HG03342 (cell line): Measurements from ENCODE around the gene PTPRQ.
A peak's percentile ranks its signal among the peaks of the same experiment; 100 is the strongest.
"Not testable (repeated sequence)": the region's sequence is repeated elsewhere in the genome, so short reads cannot be mapped to it uniquely, and the experiment has no call there.

Source experiments
- ATAC-seq: cut with Tn5 transposase; IDR thresholded peaks from one replicate; pipeline ENCODE4 v1.9.1; 2021; ENCODE audit warnings: mild to moderate bottlenecking, moderate library complexity; ENCODE audit not compliant: unreplicated experiment

The PTPRQ gene

DNA sequence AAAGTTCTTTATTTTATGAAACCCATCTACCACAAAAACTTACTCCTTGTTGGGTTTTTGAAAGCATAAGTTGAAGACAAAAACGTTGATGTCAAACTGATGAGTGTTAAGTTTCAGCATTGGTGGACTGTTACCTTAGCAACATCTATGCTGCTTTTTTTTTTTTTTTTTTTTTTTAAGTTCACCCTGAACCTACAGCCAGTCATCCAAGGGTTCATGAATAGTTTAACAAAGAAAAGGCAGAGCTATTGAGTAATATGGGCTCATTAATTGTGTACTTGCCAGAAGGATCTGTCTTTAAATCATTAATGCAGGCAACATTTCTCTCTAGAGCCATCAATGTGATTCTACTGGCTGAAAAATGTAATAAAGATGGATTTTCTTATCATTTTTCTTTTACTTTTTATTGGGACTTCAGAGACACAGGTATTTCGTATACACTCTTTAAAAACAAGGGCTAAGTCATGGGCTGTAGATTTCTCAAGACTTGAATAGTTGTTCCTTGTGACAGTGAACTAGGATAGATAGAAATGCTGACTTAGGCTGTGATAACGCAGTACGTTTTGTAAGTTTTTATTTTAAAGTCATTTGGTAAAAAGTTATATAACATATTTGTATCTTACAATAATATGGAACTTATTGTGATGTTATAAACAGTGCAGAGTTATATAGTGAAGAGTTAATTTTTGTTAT lies at the start of gene PTPRQ:
PTPRQ (plus strand) TSS at position 262 of the 693 bp plus-strand sequence; CDS start at position 373, 111 bp downstream.
- ATAC-seq: no peak

DNA sequence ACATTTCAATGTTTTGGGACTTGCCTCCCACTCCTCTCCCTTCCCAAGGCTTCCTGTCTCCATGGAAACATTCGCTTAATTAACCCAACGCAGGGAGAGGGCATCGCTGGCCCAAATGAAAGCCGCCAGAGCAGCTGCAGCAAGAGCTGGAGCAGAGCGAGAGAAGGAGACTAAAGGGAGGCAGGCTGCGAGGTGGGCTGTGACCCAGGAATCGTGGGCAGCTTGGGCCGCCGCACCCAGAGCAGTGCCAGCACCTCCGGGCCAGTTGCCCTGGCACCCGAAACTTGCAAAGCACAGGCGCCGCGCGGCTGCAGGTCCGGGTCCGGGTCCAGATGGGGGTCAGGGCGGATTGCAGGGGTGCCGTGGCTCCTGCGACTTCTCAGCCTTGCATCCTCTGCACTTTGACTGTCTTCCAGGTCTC lies 43.5 kb upstream of the PTPRQ start:
- no peak for ATAC-seq

DNA sequence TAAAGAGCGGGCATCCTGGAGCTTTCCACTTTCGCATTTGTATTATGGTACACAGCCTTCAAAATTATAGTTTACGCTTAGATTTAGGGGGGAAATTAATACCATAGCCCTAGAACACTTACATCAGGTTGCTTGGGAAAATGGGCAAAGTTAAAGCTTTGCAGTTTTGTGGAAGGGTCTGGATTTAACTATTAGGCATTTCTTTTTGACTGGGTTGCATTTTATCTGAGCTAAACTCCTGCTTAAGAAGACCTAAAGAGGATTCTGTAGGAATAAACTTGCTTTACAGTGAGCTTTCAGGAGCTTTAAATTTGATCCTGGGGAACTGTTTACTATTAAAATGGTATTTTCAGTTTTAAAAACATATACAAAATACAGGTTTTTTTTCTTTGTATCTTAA lies 42.8 kb upstream of the PTPRQ start:
- no peak for ATAC-seq

- ATAC-seq: no peak
Observed at GRCh38 chr12:80404629-80405028, 39.4 kb upstream of the PTPRQ start.

- no peak for ATAC-seq
Observed at GRCh38 chr12:80406253-80406652, 37.8 kb upstream of the PTPRQ start.

DNA sequence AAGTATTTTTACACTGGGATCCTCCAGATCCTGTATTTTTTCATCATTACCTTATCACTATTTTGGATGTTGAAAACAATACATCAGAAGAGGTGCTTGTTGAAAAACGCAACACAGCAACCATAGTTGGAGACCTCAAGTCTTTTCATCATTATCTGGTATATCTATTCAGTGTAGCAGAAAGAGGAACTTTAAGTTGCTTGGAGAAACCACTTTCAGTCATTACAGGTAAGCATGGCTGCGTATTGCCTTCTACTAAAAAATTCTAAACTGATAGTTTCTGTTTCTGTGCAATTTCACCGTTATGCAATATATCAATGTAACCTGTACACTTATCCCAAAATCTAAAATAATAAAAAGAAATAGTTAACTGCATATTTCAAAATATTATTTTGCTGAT lies 32.2 kb upstream of the PTPRQ start:
- peak; percentile 46 for ATAC-seq

DNA sequence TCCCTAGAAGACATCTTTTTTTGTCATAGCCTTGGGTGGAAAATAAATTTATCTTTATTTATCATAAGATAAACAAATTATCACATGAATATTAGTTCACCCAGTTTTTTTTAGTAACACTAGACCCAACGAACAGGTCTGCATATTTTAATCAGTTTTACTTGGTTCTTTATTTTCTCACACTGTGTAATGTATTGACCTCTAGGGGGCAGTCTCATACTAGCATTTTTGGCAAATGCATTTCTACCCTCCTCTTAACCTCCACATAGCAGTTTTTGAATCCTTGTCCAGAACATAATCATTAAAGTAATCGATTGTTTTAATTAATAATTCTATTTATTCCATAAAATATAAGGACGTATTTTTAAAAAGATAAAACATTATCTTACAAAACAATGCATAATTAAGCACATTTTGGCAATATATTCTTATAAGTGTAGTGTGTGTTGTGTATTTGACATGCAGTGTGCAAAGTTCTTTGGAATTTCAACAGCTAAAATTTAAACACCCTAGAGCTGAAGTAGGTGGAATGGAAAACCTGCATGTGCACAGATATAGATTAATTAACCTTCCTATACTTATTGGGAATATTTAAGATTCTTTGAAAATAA lies 31.6 kb upstream of the PTPRQ start:
- peak; percentile 75 for ATAC-seq

DNA sequence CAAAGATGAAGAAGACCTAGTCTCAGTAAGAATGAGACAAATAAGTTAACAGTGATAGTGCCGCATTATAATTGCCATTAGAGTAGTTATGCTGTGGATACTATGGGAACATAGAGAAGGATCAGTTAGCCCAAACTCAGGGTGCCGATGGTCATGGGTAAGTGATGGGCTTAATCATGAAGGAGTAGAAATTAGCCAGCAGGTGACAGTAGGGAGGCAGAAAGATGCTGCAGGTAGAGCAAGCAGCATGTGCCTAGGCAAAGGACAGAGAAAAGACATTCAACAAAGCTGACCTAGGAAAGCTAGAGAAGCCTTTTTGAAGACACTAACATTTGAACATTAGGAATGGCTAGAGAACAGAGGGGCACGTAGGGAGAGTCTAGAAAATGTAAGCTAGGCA lies 30.6 kb upstream of the PTPRQ start:
- ATAC-seq: no peak

GRCh38 chr12:80415466-80415865 lies 28.6 kb upstream of the PTPRQ start:
- ATAC-seq: no peak

- ATAC-seq: no peak
Observed at GRCh38 chr12:80419644-80420043, 24.4 kb upstream of the PTPRQ start.

DNA sequence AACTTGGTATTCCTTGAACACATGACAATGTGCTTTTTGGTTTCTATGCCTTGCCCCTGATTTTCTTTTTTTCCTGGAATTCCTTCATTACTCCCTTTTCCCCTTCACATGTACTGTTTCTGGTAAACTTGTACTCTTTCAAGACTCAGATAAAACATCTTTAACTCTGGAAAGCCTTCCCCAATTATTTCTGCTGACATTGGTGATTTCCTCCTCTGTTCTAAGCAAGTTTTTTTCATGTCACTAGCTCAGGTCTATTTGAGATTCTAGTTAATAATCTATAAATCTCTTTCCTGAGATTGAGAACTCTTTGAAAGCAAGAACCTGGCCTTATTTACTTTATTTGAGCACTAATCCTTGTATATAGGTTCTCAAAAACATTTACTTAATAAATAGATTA lies 24.0 kb upstream of the PTPRQ start:
- no peak for ATAC-seq

- ATAC-seq: no peak
Observed at GRCh38 chr12:80422550-80422949, 21.5 kb upstream of the PTPRQ start.

GRCh38 chr12:80432061-80432460 lies 12.0 kb upstream of the PTPRQ start:
- ATAC-seq: no peak

DNA sequence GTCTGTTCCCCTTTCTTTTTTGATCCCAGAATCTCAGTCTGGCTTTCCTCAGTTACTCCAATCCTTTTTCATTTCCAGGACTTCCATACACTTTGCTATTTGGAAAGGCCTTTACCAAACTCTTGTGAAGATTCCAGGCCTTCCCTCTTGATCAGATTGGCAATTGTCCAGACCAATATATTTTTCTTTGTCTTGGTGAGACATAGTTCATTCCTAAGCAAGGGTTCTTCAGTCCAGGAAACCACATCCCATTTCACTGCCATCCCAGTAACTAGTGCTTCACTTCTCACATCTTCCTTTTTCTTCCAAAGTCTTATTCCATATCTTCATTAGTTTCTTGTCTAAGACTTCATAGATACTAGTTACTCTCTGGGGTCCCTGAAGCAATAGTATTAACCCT lies 2.1 kb upstream of the PTPRQ start:
- no peak for ATAC-seq

DNA sequence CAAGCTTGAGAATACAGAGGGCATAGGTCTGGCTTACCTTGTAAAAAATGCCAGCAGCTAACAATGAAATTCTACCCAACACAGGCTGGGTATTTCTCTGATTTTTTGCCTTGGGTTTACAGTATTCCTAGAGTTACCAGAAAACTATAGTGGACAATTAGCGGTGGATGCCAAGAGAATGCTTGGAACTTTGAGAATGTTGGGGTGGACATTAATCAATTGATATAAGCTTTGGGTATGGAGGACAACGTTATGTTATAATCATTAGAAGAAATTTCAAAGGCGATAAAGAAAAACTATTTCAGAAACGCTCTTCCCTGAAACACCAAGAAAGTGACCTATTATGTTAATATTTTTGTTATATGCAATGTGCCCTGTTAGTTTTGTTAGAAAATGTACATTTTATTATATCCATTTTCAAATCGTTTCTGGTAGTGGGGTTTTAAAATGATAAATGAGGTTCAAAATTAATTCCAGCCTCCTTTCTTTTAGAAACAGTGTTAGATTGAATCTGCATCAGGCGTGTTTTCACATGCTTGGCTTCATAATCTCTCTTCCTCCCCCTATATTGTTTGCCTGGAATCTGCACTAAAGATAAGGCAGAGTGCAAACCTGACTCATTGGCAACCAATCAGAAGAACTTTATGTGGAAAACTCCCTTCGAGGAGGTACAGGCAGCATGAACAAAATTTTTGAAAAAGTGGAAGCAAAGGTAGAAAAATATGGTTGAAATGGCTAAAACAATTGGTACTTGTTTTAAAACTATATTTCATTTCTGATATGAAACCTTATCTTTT lies 1.4 kb upstream of the PTPRQ start:
- ATAC-seq: no peak

- ATAC-seq: no peak
Observed at GRCh38 chr12:80445083-80445793, 1.2 kb downstream of the PTPRQ start.

DNA sequence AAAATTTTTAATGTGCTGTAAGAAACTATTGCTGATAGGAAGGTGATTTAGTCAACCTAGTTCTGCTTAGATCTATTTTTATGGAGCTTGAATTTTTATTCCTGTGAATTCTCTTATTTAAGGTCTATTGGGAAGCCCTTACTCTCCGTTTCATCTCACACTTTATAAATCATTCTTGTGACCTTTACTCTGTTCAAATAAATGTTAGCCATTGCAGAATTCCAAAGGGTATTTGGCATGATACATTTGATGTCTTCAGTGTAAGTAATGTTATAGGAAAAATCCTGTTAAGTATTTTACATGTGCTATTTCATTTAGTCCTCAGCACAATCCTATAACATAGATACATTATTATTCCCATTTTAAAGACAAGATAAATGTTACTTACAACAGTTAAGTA lies 12.5 kb downstream of the PTPRQ start:
- ATAC-seq: no peak

DNA sequence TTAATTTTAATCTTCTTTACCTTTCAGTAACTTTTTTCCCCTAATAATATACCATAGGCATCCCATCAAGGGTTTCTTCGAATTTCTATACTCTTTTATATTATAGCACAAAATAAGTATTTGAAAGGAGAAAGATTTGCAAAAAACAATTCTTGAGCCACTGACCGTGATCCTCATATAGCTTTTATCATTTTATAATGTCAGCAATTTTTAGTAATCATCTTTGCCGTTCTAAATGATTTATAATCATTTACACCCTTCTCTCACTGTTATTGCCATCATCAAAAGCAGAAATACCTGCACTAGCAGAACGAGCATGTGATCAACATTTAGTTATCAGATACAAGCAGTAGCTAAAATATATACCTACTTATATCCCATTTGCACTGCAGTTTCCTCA lies 16.9 kb downstream of the PTPRQ start:
- ATAC-seq: no peak

DNA sequence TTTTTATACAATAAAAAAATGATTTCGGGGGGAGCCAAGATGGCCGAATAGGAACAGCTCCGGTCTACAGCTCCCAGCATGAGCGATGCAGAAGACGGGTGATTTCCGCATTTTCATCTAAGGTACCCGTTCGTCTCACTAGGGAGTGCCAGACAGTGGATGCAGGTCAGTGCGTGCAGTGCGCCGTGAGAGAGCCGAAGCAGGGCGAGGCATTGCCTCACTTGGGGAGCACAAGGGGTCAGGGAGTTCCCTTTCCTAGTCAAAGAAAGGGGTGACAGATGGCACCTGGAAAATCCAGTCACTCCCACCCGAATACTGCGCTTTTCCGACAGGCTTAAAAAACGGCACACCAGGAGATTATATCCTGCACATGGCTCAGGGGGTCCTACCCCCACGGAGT lies 17.8 kb downstream of the PTPRQ start:
- not testable (repeated sequence) for ATAC-seq

GRCh38 chr12:80469681-80470080 lies 25.6 kb downstream of the PTPRQ start:
- ATAC-seq: no peak

GRCh38 chr12:80470403-80470802 lies 26.4 kb downstream of the PTPRQ start:
- ATAC-seq: no peak
